CD4-positive, alpha-beta T cell (primary cell): ENCODE data around the gene FILIP1. TPM values are rescaled to one million over a fixed set of nuclear protein-coding genes. Genes with fewer than 3 reads are reported as not detected.

ENCODE experiments used
- ATAC-seq: fragments of 200-7000 bp; cut with Tn5 transposase; one replicate; pipeline ENCODE4 v1.10.0; 2022; ENCODE audit warnings: mild to moderate bottlenecking; ENCODE audit not compliant: poor library complexity
- CTCF ChIA-PET: fragments of 350-600 bp; sonication (Branson Sonifier 250); formaldehyde crosslinking; loops from one replicate; lab custom pipeline; 2021; ENCODE audit warnings: antibody characterized with exemption, inconsistent platforms; lab: Charles Lee
- POLR2A ChIA-PET: fragments of 350-600 bp; sonication (Branson Sonifier 250); formaldehyde crosslinking; loops from one replicate; lab custom pipeline; 2021; ENCODE audit warnings: antibody characterized with exemption, inconsistent platforms; lab: Charles Lee
- DNase-seq, 14 experiments: peaks; one replicate each; pipeline ENCODE4 v3.0.0-alpha.2; 2013 to 2020; ENCODE audit warnings: mixed read lengths in 2 of 14
- H3K27ac ChIP-seq, 2 donors: one replicate each; pipeline versions ENCODE4 v1.5.1 to v1.7.0; 2013; ENCODE audit warnings: low read length in 2 of 2, low read depth in 1 of 2, mild to moderate bottlenecking in 1 of 2
- H3K27me3 ChIP-seq, 2 experiments: 1 replicate in 1 of 2; 2 replicates in 1 of 2; pipeline versions ENCODE4 v1.6.1 to v1.7.0; 2013; ENCODE audit warnings: low read length in 2 of 2, control low read depth in 1 of 2, mild to moderate bottlenecking in 1 of 2, moderate library complexity in 1 of 2; ENCODE audit not compliant: insufficient read depth in 2 of 2, control insufficient read depth in 1 of 2
- H3K36me3 ChIP-seq: one replicate; pipeline ENCODE4 v1.6.1; 2013; ENCODE audit warnings: low read length, control low read depth; ENCODE audit not compliant: insufficient read depth
- H3K4me1 ChIP-seq: one replicate; pipeline ENCODE4 v1.6.1; 2013; ENCODE audit warnings: low read length, control low read depth; ENCODE audit not compliant: insufficient read depth
- H3K4me3 ChIP-seq: one replicate; pipeline ENCODE4 v1.5.1; 2013; ENCODE audit warnings: mild to moderate bottlenecking, low read length, moderate library complexity
- H3K9me3 ChIP-seq, 2 experiments: 1 replicate in 1 of 2; 2 replicates in 1 of 2; pipeline versions ENCODE4 v1.6.1 to v1.7.0; 2013; ENCODE audit warnings: low read length in 2 of 2, mild to moderate bottlenecking in 2 of 2, control low read depth in 1 of 2, moderate library complexity in 1 of 2; ENCODE audit not compliant: control insufficient read depth in 1 of 2, insufficient read depth in 1 of 2
- H3K27ac Mint-ChIP-seq: one replicate; pipeline ENCODE4 v1.8.0; 2020; ENCODE audit warnings: mixed read lengths
- H3K27me3 Mint-ChIP-seq: one replicate; pipeline ENCODE4 v1.8.0; 2021; ENCODE audit warnings: mixed read lengths
- H3K36me3 Mint-ChIP-seq: one replicate; pipeline ENCODE4 v1.8.0; 2021; ENCODE audit warnings: low read depth, mixed read lengths
- H3K4me1 Mint-ChIP-seq: one replicate; pipeline ENCODE4 v1.8.0; 2021; ENCODE audit warnings: low read depth, mixed read lengths
- H3K4me3 Mint-ChIP-seq: one replicate; pipeline ENCODE4 v1.8.0; 2020; ENCODE audit warnings: mild to moderate bottlenecking, mixed read lengths
- H3K9me3 Mint-ChIP-seq: one replicate; pipeline ENCODE4 v1.8.0; 2020; ENCODE audit warnings: mixed read lengths
- intact Hi-C, 2 experiments: fragments of 100-400 bp; cut with DNase I in 1 of 2; cut with micrococcal nuclease in 1 of 2; formaldehyde crosslinking; loops; one replicate each; pipeline versions ENCODE4 v1.15.1 to v1.9.0; 2023 to 2025; cut with DNase I, micrococcal nuclease
- total RNA-seq, 174 experiments: library from RNA in 2 of 174; stranded (reverse) in 2 of 174; gene quantifications; one replicate each; pipeline ENCODE4 v1.2.3 and lab custom pipeline; 2021 to 2026
- TF ChIP-seq, protein P1 (sequence below): fragments of 200-600 bp; IDR thresholded peaks from one replicate; pipeline ENCODE4 v1.8.0; 2022; ENCODE audit warnings: antibody characterized with exemption, mild to moderate bottlenecking

The FILIP1 gene
- total RNA-seq, 2 experiments from 2014 or later: 0.06 TPM; not detected in 1

GRCh38 chr6:75279418-75279817 is 214.2 kb downstream of the FILIP1 start:
- Histone ChIP-seq H3K27ac (no peak overlapping the region), H3K36me3 (peaks cover 6% of the 10 kb centered on the region), H3K9me3 (no peaks in the 10 kb centered on the region), H3K4me3 (no peak overlapping the region), H3K4me1 (peaks cover 13% of the 10 kb centered on the region), H3K27me3 (no peaks in the 10 kb centered on the region)
- ChIA-PET CTCF (interaction anchor here (0.6 to 1.7 kb wide), 4 partner anchors 11 to 39 kb away, joined by 3 to 5 read pairs (median 4); no protein-coding TSS in a partner anchor), POLR2A (interaction anchor here (2.1 kb wide), 1 partner anchor 36 kb away, joined by 7 read pairs; the partner anchor contains the start of gene COX7A2)
- H3K4me1 Mint-ChIP-seq: peaks cover 66% of the 10 kb centered on the region
- ATAC-seq: no peak
- DNase-seq: no peak
- H3K27me3 Mint-ChIP-seq: no peaks in the 10 kb centered on the region
- intact Hi-C loops: no loop called here
- H3K36me3 Mint-ChIP-seq: peaks cover 20% of the 10 kb centered on the region
- H3K9me3 Mint-ChIP-seq: no peaks in the 10 kb centered on the region
- H3K27ac Mint-ChIP-seq: no peak overlapping the region
- TF ChIP-seq, protein P1, sequence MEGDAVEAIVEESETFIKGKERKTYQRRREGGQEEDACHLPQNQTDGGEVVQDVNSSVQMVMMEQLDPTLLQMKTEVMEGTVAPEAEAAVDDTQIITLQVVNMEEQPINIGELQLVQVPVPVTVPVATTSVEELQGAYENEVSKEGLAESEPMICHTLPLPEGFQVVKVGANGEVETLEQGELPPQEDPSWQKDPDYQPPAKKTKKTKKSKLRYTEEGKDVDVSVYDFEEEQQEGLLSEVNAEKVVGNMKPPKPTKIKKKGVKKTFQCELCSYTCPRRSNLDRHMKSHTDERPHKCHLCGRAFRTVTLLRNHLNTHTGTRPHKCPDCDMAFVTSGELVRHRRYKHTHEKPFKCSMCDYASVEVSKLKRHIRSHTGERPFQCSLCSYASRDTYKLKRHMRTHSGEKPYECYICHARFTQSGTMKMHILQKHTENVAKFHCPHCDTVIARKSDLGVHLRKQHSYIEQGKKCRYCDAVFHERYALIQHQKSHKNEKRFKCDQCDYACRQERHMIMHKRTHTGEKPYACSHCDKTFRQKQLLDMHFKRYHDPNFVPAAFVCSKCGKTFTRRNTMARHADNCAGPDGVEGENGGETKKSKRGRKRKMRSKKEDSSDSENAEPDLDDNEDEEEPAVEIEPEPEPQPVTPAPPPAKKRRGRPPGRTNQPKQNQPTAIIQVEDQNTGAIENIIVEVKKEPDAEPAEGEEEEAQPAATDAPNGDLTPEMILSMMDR: no peak
- no peak overlapping the region for H3K4me3 Mint-ChIP-seq

- intact Hi-C loops: no loop called here
- H3K36me3 ChIP-seq: peaks cover 9% of the 10 kb centered on the region
- no peaks in the 10 kb centered on the region for H3K9me3 ChIP-seq
- H3K4me3 Mint-ChIP-seq: peak overlapping the region; percentile 1
- peaks cover 29% of the 10 kb centered on the region for H3K36me3 Mint-ChIP-seq
- peaks cover 13% of the 10 kb centered on the region for H3K4me1 ChIP-seq
- POLR2A ChIA-PET: interaction anchor here (1.2 to 2.1 kb wide), 2 partner anchors 11 to 35 kb away, joined by 5 to 7 read pairs; partner anchors contain the start of gene COX7A2
- H3K27me3 ChIP-seq: no peaks in the 10 kb centered on the region
- H3K27ac ChIP-seq: no peak overlapping the region
- CTCF ChIA-PET: interaction anchor here (0.8 to 1.7 kb wide), 5 partner anchors 11 to 38 kb away, joined by 3 to 5 read pairs (median 4); no protein-coding TSS in a partner anchor
- DNase-seq (no peak), ATAC-seq (no peak)
- H3K27ac Mint-ChIP-seq: peak overlapping the region; percentile 9
- no peaks in the 10 kb centered on the region for H3K27me3 Mint-ChIP-seq
- TF ChIP-seq, protein P1: no peak
- H3K9me3 Mint-ChIP-seq: no peaks in the 10 kb centered on the region
- H3K4me3 ChIP-seq: no peak overlapping the region
- H3K4me1 Mint-ChIP-seq: peaks cover 74% of the 10 kb centered on the region
Observed at GRCh38 chr6:75278474-75279077, 215.0 kb downstream of the FILIP1 start.

DNA sequence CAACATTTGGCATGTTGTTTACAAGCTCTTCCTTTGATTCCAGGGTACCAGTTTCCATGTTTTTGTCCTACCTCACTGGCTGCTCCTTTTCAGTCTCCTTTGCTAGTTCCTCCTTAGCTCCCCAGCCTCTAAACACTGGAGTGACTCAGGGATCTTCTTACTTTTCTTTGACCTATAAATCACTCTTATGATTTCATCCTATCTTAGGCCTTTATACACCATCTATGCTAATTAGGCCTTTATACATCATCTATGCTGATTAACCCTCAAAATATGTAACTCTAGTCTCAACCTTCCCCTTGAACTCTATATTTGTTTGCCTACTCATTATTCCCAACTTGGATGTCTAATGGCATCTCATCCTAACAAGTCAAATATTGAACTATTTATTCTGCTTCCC is 218.5 kb downstream of the FILIP1 start:
- Histone ChIP-seq H3K27me3 (no peaks in the 10 kb centered on the region), H3K4me1 (peaks cover 10% of the 10 kb centered on the region), H3K9me3 (no peaks in the 10 kb centered on the region), H3K27ac (no peak overlapping the region), H3K4me3 (no peak overlapping the region), H3K36me3 (peaks cover 16% of the 10 kb centered on the region)
- peak overlapping the region; percentile 6 for H3K27ac Mint-ChIP-seq
- no peaks in the 10 kb centered on the region for H3K9me3 Mint-ChIP-seq
- H3K27me3 Mint-ChIP-seq: no peaks in the 10 kb centered on the region
- ChIA-PET POLR2A (interaction anchor here (1.0 to 1.3 kb wide), 2 partner anchors 9 to 10 kb away, joined by 4 read pairs; partner anchors contain the start of gene TMEM30A), CTCF (no interaction called here)
- H3K36me3 Mint-ChIP-seq: peaks cover 51% of the 10 kb centered on the region
- peaks cover 83% of the 10 kb centered on the region for H3K4me1 Mint-ChIP-seq
- TF ChIP-seq, protein P1: no peak
- intact Hi-C loops: no loop called here
- DNase-seq (no peak), ATAC-seq (no peak)
- no peak overlapping the region for H3K4me3 Mint-ChIP-seq
